ENCODE measurements around the gene CYSTM1.
"Not testable (repeated sequence)": the region's sequence is repeated elsewhere in the genome, so short reads cannot be mapped to it uniquely, and the experiment has no call there.

Gene CYSTM1

GRCh38 chr5:140150201-140150600 is 24.8 kb upstream of the CYSTM1 start:
- no peak for DNase-seq (ENCODE audit: low read depth, low spot score)

- no peak for DNase-seq (ENCODE audit: low read depth, low spot score)
Observed at GRCh38 chr5:140151144-140152021, 23.6 kb upstream of the CYSTM1 start.

- no peak for DNase-seq (ENCODE audit: low read depth, low spot score)
Observed at GRCh38 chr5:140152022-140152999, 22.7 kb upstream of the CYSTM1 start.

- DNase-seq (ENCODE audit: low read depth, low spot score), result no peak
Observed at GRCh38 chr5:140153255-140153654, 21.7 kb upstream of the CYSTM1 start.

- no peak for DNase-seq (ENCODE audit: low read depth, low spot score)
Observed at GRCh38 chr5:140153905-140154304, 21.1 kb upstream of the CYSTM1 start.

- not testable (repeated sequence) for DNase-seq (ENCODE audit: low read depth, low spot score)
Observed at GRCh38 chr5:140154710-140155381, 20.1 kb upstream of the CYSTM1 start.

- peak; percentile 73 for DNase-seq (ENCODE audit: low read depth, low spot score)
Observed at GRCh38 chr5:140157032-140157781, 17.8 kb upstream of the CYSTM1 start.

GRCh38 chr5:140159014-140159927 is 15.7 kb upstream of the CYSTM1 start:
- DNase-seq (ENCODE audit: low read depth, low spot score), result no peak

- no peak for DNase-seq (ENCODE audit: low read depth, low spot score)
Observed at GRCh38 chr5:140162275-140162674, 12.7 kb upstream of the CYSTM1 start.

- DNase-seq (ENCODE audit: low read depth, low spot score), result no peak
Observed at GRCh38 chr5:140162781-140163180, 12.2 kb upstream of the CYSTM1 start.

- no peak for DNase-seq (ENCODE audit: low read depth, low spot score)
Observed at GRCh38 chr5:140165101-140165922, 9.7 kb upstream of the CYSTM1 start.

GRCh38 chr5:140165923-140166270 is 9.1 kb upstream of the CYSTM1 start:
- DNase-seq (ENCODE audit: low read depth, low spot score), result no peak

- no peak for DNase-seq (ENCODE audit: low read depth, low spot score)
Observed at GRCh38 chr5:140166911-140167310, 8.1 kb upstream of the CYSTM1 start.

- DNase-seq (ENCODE audit: low read depth, low spot score), result no peak
Observed at GRCh38 chr5:140168371-140168770, 6.6 kb upstream of the CYSTM1 start.

- no peak for DNase-seq (ENCODE audit: low read depth, low spot score)
Observed at GRCh38 chr5:140169410-140169809, 5.6 kb upstream of the CYSTM1 start.

- DNase-seq (ENCODE audit: low read depth, low spot score), result no peak
Observed at GRCh38 chr5:140172483-140172882, 2.5 kb upstream of the CYSTM1 start.

GRCh38 chr5:140174014-140174413 is 974 bp upstream of the CYSTM1 start:
- DNase-seq (ENCODE audit: low read depth, low spot score), result no peak

GRCh38 chr5:140175367-140176030 is 511 bp downstream of the CYSTM1 start:
- DNase-seq (ENCODE audit: low read depth, low spot score), result peak; percentile 14

- DNase-seq (ENCODE audit: low read depth, low spot score), result no peak
Observed at GRCh38 chr5:140176031-140176387, 1.0 kb downstream of the CYSTM1 start.

Data from activated CD4-positive, CD25-positive, alpha-beta regulatory T cell treated with anti-CD3 and anti-CD28 coated beads, Interleukin-2, amount 50 U/mL, for 16 hours (primary cell).